IMR-90 (cell line): Measurements from ENCODE around the gene SLC47A2. TPM values are rescaled to one million over a fixed set of nuclear protein-coding genes. Genes with fewer than 3 reads are reported as not detected.
"Not testable (repeated sequence)": the region's sequence is repeated elsewhere in the genome, so short reads cannot be mapped to it uniquely, and the experiment has no call there.

Experiments used
- ATAC-seq: fragments of 200-7000 bp; cut with Tn5 transposase; 2 replicates; pipeline ENCODE4 v1.9.1; 2020; ENCODE audit warnings: low read depth, mild to moderate bottlenecking, moderate library complexity
- BruUV-seq: library from RNA; stranded (reverse); fragments of 400-500 nt; replicated peaks from 2 replicates; lab custom pipeline; 2021; lab: Mats Ljungman, UMichigan
- CTCF ChIA-PET: fragments of 300-600 bp; formaldehyde crosslinking; extraction: SDS; loops from one replicate; lab custom pipeline; 2021; ENCODE audit warnings: antibody characterized with exemption; lab: Yijun Ruan, JAX
- POLR2A ChIA-PET: fragments of 300-600 bp; sonication (Branson Sonifier 250); formaldehyde crosslinking; loops from one replicate; lab custom pipeline; 2022; ENCODE audit warnings: antibody characterized with exemption; ENCODE audit not compliant: unreplicated experiment; lab: Charles Lee
- DNase-seq: peaks from one replicate; pipeline ENCODE4 v3.0.0; 2013
- H2AFZ ChIP-seq: replicated peaks from 2 replicates; pipeline ENCODE3; 2013; ENCODE audit warnings: low read length, mild to moderate bottlenecking; ENCODE audit not compliant: poor library complexity
- H2AK5ac ChIP-seq: 2 replicates; pipeline ENCODE4 v1.6.1; 2013; ENCODE audit warnings: low read depth, low read length, inconsistent platforms
- H2AK9ac ChIP-seq: replicated peaks from 2 replicates; pipeline ENCODE3; 2013; ENCODE audit warnings: mild to moderate bottlenecking, low read depth, low read length, moderate library complexity; ENCODE audit not compliant: poor library complexity
- H2BK120ac ChIP-seq: 2 replicates; pipeline ENCODE4 v1.6.1; 2013; ENCODE audit warnings: low read depth, low read length, inconsistent platforms
- H2BK15ac ChIP-seq: 3 replicates; pipeline ENCODE4 v1.6.1; 2013; ENCODE audit warnings: low read depth, low read length, inconsistent platforms
- H2BK20ac ChIP-seq: 2 replicates; pipeline ENCODE4 v1.6.1; 2013; ENCODE audit warnings: low read depth, mild to moderate bottlenecking, inconsistent platforms, low read length, moderate library complexity
- H2BK5ac ChIP-seq: 2 replicates; pipeline ENCODE4 v1.6.1; 2013; ENCODE audit warnings: mild to moderate bottlenecking, low read depth, low read length, inconsistent platforms; ENCODE audit not compliant: poor library complexity, severe bottlenecking
- H3K14ac ChIP-seq: replicated peaks from 2 replicates; pipeline ENCODE4 v1.6.1; 2013; ENCODE audit warnings: low read depth, low read length, inconsistent platforms
- H3K18ac ChIP-seq: 2 replicates; pipeline ENCODE4 v1.6.1; 2013; ENCODE audit warnings: low read depth, low read length, control low read depth
- H3K23ac ChIP-seq: 2 replicates; pipeline ENCODE4 v1.6.1; 2013; ENCODE audit warnings: low read depth, low read length, inconsistent platforms
- H3K27ac ChIP-seq: 2 replicates; pipeline ENCODE4 v1.5.1; 2013; ENCODE audit warnings: mild to moderate bottlenecking, control low read depth, low read length; ENCODE audit not compliant: insufficient read depth
- H3K27me3 ChIP-seq: 2 replicates; pipeline ENCODE4 v1.6.1; 2013; ENCODE audit warnings: low read length; ENCODE audit not compliant: control insufficient read depth, insufficient read depth
- H3K36me3 ChIP-seq: 2 replicates; pipeline ENCODE4 v1.6.1; 2013; ENCODE audit warnings: low read length, mixed read lengths; ENCODE audit not compliant: control insufficient read depth, insufficient read depth
- H3K4ac ChIP-seq: 2 replicates; pipeline ENCODE4 v1.6.1; 2013; ENCODE audit warnings: low read depth, low read length, inconsistent platforms
- H3K4me1 ChIP-seq: 2 replicates; pipeline ENCODE4 v1.6.1; 2013; ENCODE audit warnings: low read length, mixed read lengths; ENCODE audit not compliant: control insufficient read depth, insufficient read depth
- H3K4me2 ChIP-seq: 2 replicates; pipeline ENCODE4 v1.6.1; 2013; ENCODE audit warnings: low read depth, mild to moderate bottlenecking, control low read depth, low read length, moderate library complexity
- H3K4me3 ChIP-seq: 2 replicates; pipeline ENCODE4 v1.5.1; 2013; ENCODE audit warnings: low read depth, mild to moderate bottlenecking, control low read depth, low read length, moderate library complexity; ENCODE audit not compliant: insufficient read depth
- H3K56ac ChIP-seq: 2 replicates; pipeline ENCODE4 v1.6.1; 2013; ENCODE audit warnings: low read length, inconsistent platforms; ENCODE audit not compliant: insufficient read depth; ENCODE audit errors: extremely low read depth
- H3K79me1 ChIP-seq, 2 experiments: 2 replicates each; pipeline ENCODE4 v1.6.1; 2013; ENCODE audit warnings: low read length in 2 of 2, inconsistent platforms in 1 of 2, low read depth in 1 of 2
- H3K9ac ChIP-seq: 2 replicates; pipeline ENCODE4 v1.6.1; 2013; ENCODE audit warnings: low read depth, low read length, control low read depth
- H3K9me1 ChIP-seq: 2 replicates; pipeline ENCODE4 v1.6.1; 2013; ENCODE audit warnings: low read length, inconsistent platforms; ENCODE audit not compliant: insufficient read depth
- H3K9me3 ChIP-seq: 2 replicates; pipeline ENCODE4 v1.6.1; 2013; ENCODE audit warnings: low read length; ENCODE audit not compliant: control insufficient read depth, insufficient read depth
- H4K20me1 ChIP-seq: 2 replicates; pipeline ENCODE4 v1.6.1; 2013; ENCODE audit warnings: low read length, inconsistent platforms; ENCODE audit not compliant: insufficient read depth
- H4K5ac ChIP-seq: 2 replicates; pipeline ENCODE4 v1.6.1; 2013; ENCODE audit warnings: mild to moderate bottlenecking, low read depth, low read length, control low read depth
- H4K8ac ChIP-seq, 2 experiments: 2 replicates each; pipeline ENCODE4 v1.6.1; 2013; ENCODE audit warnings: low read depth in 2 of 2, low read length in 2 of 2, control low read depth in 1 of 2, inconsistent platforms in 1 of 2
- H4K91ac ChIP-seq: 2 replicates; pipeline ENCODE4 v1.6.1; 2013; ENCODE audit warnings: low read depth, low read length, inconsistent platforms; ENCODE audit not compliant: insufficient read depth
- ELK1 ChIP-seq: fragments of 150-350 bp; IDR thresholded peaks from 2 replicates; pipeline ENCODE4 v1.6.1; 2016; ENCODE audit warnings: low read depth, mild to moderate bottlenecking, low read length, moderate library complexity, borderline replicate concordance
- FOS ChIP-seq: fragments of 150-350 bp; IDR thresholded peaks from 2 replicates; pipeline ENCODE4 v1.6.1; 2016; ENCODE audit warnings: low read depth, low read length
- RAD21 ChIP-seq: IDR thresholded peaks from 2 replicates; pipeline ENCODE4 v1.6.1; 2012; ENCODE audit warnings: low read length, improper control_type of control experiment
- RCOR1 ChIP-seq: IDR thresholded peaks from 2 replicates; pipeline ENCODE4 v1.6.1; 2012; ENCODE audit warnings: mild to moderate bottlenecking, low read length, improper control_type of control experiment; ENCODE audit not compliant: insufficient replicate concordance
- WGBS, 2 experiments: methylation state at CpG; one replicate each; pipeline versions ENCODE4 v1.1.5 to v1.1.7; 2013; ENCODE audit warnings: missing lambda C conversion rate in 2 of 2; ENCODE audit not compliant: insufficient read length in 1 of 2; ENCODE audit errors: extremely low coverage in 2 of 2; 5-methylcytosine and 5-hydroxymethylcytosine counted together
- dilution Hi-C: fragments of 300-500 bp; cut with HindIII; formaldehyde crosslinking; loops from one replicate; pipeline ENCODE4 v1.14.3; 2018; ENCODE audit warnings: low sequenced_read_pairs; ENCODE audit not compliant: unreplicated experiment
- in situ Hi-C: fragments of 300-500 bp; cut with MboI; formaldehyde crosslinking; loops from 3 replicates; pipeline ENCODE4 v1.14.3; 2019; ENCODE audit warnings: low sequenced_read_pairs, inconsistent platforms, mixed read lengths
- intact Hi-C: fragments of 100-400 bp; cut with micrococcal nuclease; formaldehyde crosslinking; loops from 2 replicates; pipeline ENCODE4 v1.10.0; 2022
- polyA plus RNA-seq, 3 experiments: library from polyadenylated mRNA; depleted of rRNA; stranded (reverse); fragments of >200 nt; gene quantifications; 2 replicates each; pipeline ENCODE4 v1.2.3, GENCODE V29; 2012; ENCODE audit warnings: low replicate concordance in 1 of 3
- total RNA-seq: library from RNA; depleted of rRNA; stranded (reverse); fragments of >200 nt; gene quantifications from 2 replicates; pipeline ENCODE4 v1.2.3, GENCODE V29; 2012

SLC47A2 gene
- total and polyA plus RNA-seq, 2 of the 4 experiments (the other 2 are of a cell fraction), result not detected

GRCh38 chr17:19766016-19766415 is 49.6 kb upstream of the SLC47A2 start:
- Histone ChIP-seq H3K56ac (no peak overlapping the region), H2AK5ac (no peak overlapping the region), H3K9ac (no peak overlapping the region), H3K14ac (no peak overlapping the region), H3K18ac (no peak overlapping the region), H4K8ac (no peak overlapping the region), H4K20me1 (no peaks in the 10 kb centered on the region), H3K4me2 (no peak overlapping the region), H3K4ac (no peak overlapping the region), H3K27ac (no peak overlapping the region), H3K9me3 (no peaks in the 10 kb centered on the region), H3K23ac (no peak overlapping the region), H2AK9ac (no peak overlapping the region), H2BK20ac (no peak overlapping the region), H3K9me1 (no peaks in the 10 kb centered on the region), H3K27me3 (peaks cover 16% of the 10 kb centered on the region), H3K4me3 (no peak overlapping the region), H2BK5ac (no peak overlapping the region), H2BK15ac (no peak overlapping the region), H4K5ac (no peak overlapping the region), H4K91ac (no peak overlapping the region), H3K79me1 (no peaks in the 10 kb centered on the region), H2BK120ac (no peak overlapping the region), H3K4me1 (peaks cover 3% of the 10 kb centered on the region), H2AFZ (no peak overlapping the region), H3K36me3 (no peaks in the 10 kb centered on the region)
- in situ Hi-C loops, result no loop called here
- TF ChIP-seq RAD21, result no peak
- no peak for TF ChIP-seq FOS
- no peak for TF ChIP-seq ELK1
- no peak for TF ChIP-seq RCOR1
- no peak for DNase-seq
- ATAC-seq, result no peak
- POLR2A ChIA-PET, result no interaction called here
- no CpG with 5 or more reads among the region's 7 CpGs for WGBS, 2 experiments
- dilution Hi-C loops, result no loop called here
- CTCF ChIA-PET, result interaction anchor here (0.6 to 1.5 kb wide), 2 partner anchors 62 to 253 kb away, joined by 4 to 5 read pairs; no protein-coding TSS in a partner anchor
- intact Hi-C loops, result loop anchor here (1.0 to 2.0 kb wide), 3 partner anchors 252 to 403 kb away; no protein-coding TSS in a partner anchor
- BruUV-seq, result no TSS peak

GRCh38 chr17:19763991-19764390 is 47.6 kb upstream of the SLC47A2 start:
- H2BK20ac ChIP-seq, DNase-seq, H3K4ac ChIP-seq, H3K23ac ChIP-seq, H3K36me3 ChIP-seq, H4K5ac ChIP-seq, H2BK15ac ChIP-seq, H3K18ac ChIP-seq, H3K56ac ChIP-seq, dilution Hi-C loops, H3K9me3 ChIP-seq, H4K91ac ChIP-seq, H3K4me1 ChIP-seq, H2AK9ac ChIP-seq, BruUV-seq, H2AK5ac ChIP-seq, H4K20me1 ChIP-seq, H2BK120ac ChIP-seq, H2BK5ac ChIP-seq, H3K79me1 ChIP-seq, POLR2A ChIA-PET, H3K9ac ChIP-seq, H3K4me3 ChIP-seq, H2AFZ ChIP-seq, H3K4me2 ChIP-seq, H3K27ac ChIP-seq, ATAC-seq, H3K9me1 ChIP-seq, H3K14ac ChIP-seq, H4K8ac ChIP-seq: not testable (repeated sequence)
- H3K27me3 ChIP-seq, result peaks cover 33% of the 10 kb centered on the region
- intact Hi-C loops (loop anchor here (2.0 to 5.0 kb wide), 2 partner anchors 115 to 387 kb away; partner anchors contain the start of genes ALDH3A2 and MAPK7), in situ Hi-C loops (loop anchor here (5.0 kb wide), 2 partner anchors 242 to 402 kb away; partner anchors contain the start of gene B9D1)
- WGBS, 2 experiments, result no CpG with 5 or more reads among the region's 6 CpGs
- CTCF ChIA-PET, result interaction anchor here (0.5 to 1.2 kb wide), 3 partner anchors 249 to 294 kb away, joined by 3 read pairs; no protein-coding TSS in a partner anchor
